Panc1 (cell line): ENCODE results near the gene ITPR2. TPM values are rescaled to one million over a fixed set of nuclear protein-coding genes. Genes with fewer than 3 reads are reported as not detected.
"Not testable (repeated sequence)": the region's sequence is repeated elsewhere in the genome, so short reads cannot be mapped to it uniquely, and the experiment has no call there.

Source experiments
- ATAC-seq: fragments of 200-7000 bp; cut with Tn5 transposase; 2 replicates; pipeline ENCODE4 v1.9.1; 2020; ENCODE audit warnings: mild to moderate bottlenecking, moderate library complexity
- BruUV-seq: library from RNA; stranded (reverse); fragments of 400-500 nt; replicated peaks from 2 replicates; lab custom pipeline; 2021; lab: Mats Ljungman, UMichigan
- CTCF ChIA-PET: fragments of 300-600 bp; sonication (Branson Sonifier 250); formaldehyde crosslinking; loops from one replicate; lab custom pipeline; 2022; ENCODE audit warnings: antibody characterized with exemption; lab: Charles Lee
- POLR2A ChIA-PET: fragments of 300-600 bp; sonication (Branson Sonifier 250); formaldehyde crosslinking; loops from one replicate; lab custom pipeline; 2022; ENCODE audit warnings: antibody characterized with exemption; lab: Charles Lee
- DNase-seq: peaks from one replicate; pipeline ENCODE4 v3.0.0-alpha.2; 2010; ENCODE audit warnings: low read depth, low spot score
- H3K27ac ChIP-seq: 2 replicates; pipeline ENCODE4 v1.5.1; 2011; ENCODE audit warnings: mild to moderate bottlenecking, low read length, inconsistent platforms
- H3K27me3 ChIP-seq: fragments of 200-500 bp; sonication (Bioruptor generic); 2 replicates; pipeline ENCODE4 v1.6.0; 2014; ENCODE audit warnings: low read length, inconsistent platforms; ENCODE audit not compliant: control insufficient read depth, insufficient read depth
- H3K36me3 ChIP-seq: fragments of 200-500 bp; sonication (Bioruptor generic); 2 replicates; pipeline ENCODE4 v1.5.1; 2014; ENCODE audit warnings: inconsistent platforms, mild to moderate bottlenecking, low read length, moderate library complexity; ENCODE audit not compliant: control insufficient read depth, insufficient read depth
- H3K4me1 ChIP-seq: 2 replicates; pipeline ENCODE4 v1.5.1; 2011; ENCODE audit warnings: inconsistent platforms, mild to moderate bottlenecking, low read length, moderate library complexity; ENCODE audit not compliant: control insufficient read depth, insufficient read depth
- H3K4me3 ChIP-seq, 2 experiments: 2 replicates each; pipeline ENCODE4 v1.5.1; 2011 to 2012; ENCODE audit warnings: low read depth in 2 of 2, low read length in 2 of 2, mild to moderate bottlenecking in 2 of 2, inconsistent platforms in 1 of 2, moderate library complexity in 1 of 2
- H3K9me3 ChIP-seq: fragments of 200-500 bp; sonication (Bioruptor generic); 2 replicates; pipeline ENCODE4 v1.5.1; 2014; ENCODE audit warnings: low read depth, mild to moderate bottlenecking, inconsistent platforms, low read length, moderate library complexity; ENCODE audit not compliant: control insufficient read depth, insufficient read depth
- CTCF ChIP-seq: fragments of 450-650 bp; IDR thresholded peaks from 2 replicates; pipeline ENCODE4 v1.5.1; 2017; ENCODE audit warnings: mild to moderate bottlenecking
- POLR2AphosphoS5 ChIP-seq: IDR thresholded peaks from 2 replicates; pipeline ENCODE4 v1.6.1; 2012; ENCODE audit warnings: mild to moderate bottlenecking, low read depth, low read length, moderate library complexity
- REST ChIP-seq, 2 experiments: IDR thresholded peaks; 2 replicates each; pipeline ENCODE4 v1.6.1; 2011 to 2012; ENCODE audit warnings: low read depth in 2 of 2, control low read depth in 1 of 2, low read length in 1 of 2, mild to moderate bottlenecking in 1 of 2, moderate library complexity in 1 of 2; ENCODE audit not compliant: insufficient read depth in 1 of 2
- SIN3A ChIP-seq: IDR thresholded peaks from 2 replicates; pipeline ENCODE4 v1.6.1; 2012; ENCODE audit warnings: low read depth, mild to moderate bottlenecking, low read length, moderate library complexity, borderline replicate concordance; ENCODE audit not compliant: insufficient read depth
- TCF7L2 ChIP-seq: IDR thresholded peaks from 2 replicates; pipeline ENCODE4 v1.6.1; 2011; ENCODE audit warnings: mild to moderate bottlenecking, low read depth, low read length, inconsistent platforms
- in situ Hi-C: cut with HindIII; loops from 2 replicates; pipeline ENCODE4 v1.10.0; 2016; ENCODE audit warnings: low sequenced_read_pairs, low pct_unique_long_range_greater_than_20kb
- intact Hi-C: fragments of 100-400 bp; cut with micrococcal nuclease; formaldehyde crosslinking; loops from one replicate; pipeline ENCODE4 v1.10.0; 2022; ENCODE audit not compliant: unreplicated experiment
- total RNA-seq: library from RNA; stranded (reverse); gene quantifications from one replicate; pipeline ENCODE4 v1.2.1, GENCODE V29; 2021; ENCODE audit not compliant: unreplicated experiment

Gene ITPR2
- total RNA-seq, 1 experiment from 2014 or later, result 41.8 TPM

- DNase-seq, intact Hi-C loops, POLR2A ChIA-PET, in situ Hi-C loops, H3K27me3 ChIP-seq, H3K36me3 ChIP-seq, H3K4me3 ChIP-seq, H3K27ac ChIP-seq, BruUV-seq, CTCF ChIA-PET, ATAC-seq, H3K4me1 ChIP-seq: not testable (repeated sequence)
- peaks cover 13% of the 10 kb centered on the region; the same call in 1 of the 2 replicates for H3K9me3 ChIP-seq
- peak; percentile 30 for TF ChIP-seq CTCF
Observed at GRCh38 chr12:26780656-26781055, 52.3 kb downstream of the ITPR2 start.

GRCh38 chr12:26778173-26778775 lies 54.7 kb downstream of the ITPR2 start:
- H3K27ac ChIP-seq, intact Hi-C loops, BruUV-seq, ATAC-seq, POLR2A ChIA-PET, CTCF ChIA-PET, DNase-seq, H3K27me3 ChIP-seq, in situ Hi-C loops, H3K4me1 ChIP-seq, H3K4me3 ChIP-seq, H3K36me3 ChIP-seq: not testable (repeated sequence)
- peaks cover 13% of the 10 kb centered on the region; the same call in 1 of the 2 replicates for H3K9me3 ChIP-seq

- no peak for ATAC-seq
- POLR2A ChIA-PET, result no interaction called here
- no peaks in the 10 kb centered on the region for H3K27me3 ChIP-seq
- H3K9me3 ChIP-seq, result peaks cover 13% of the 10 kb centered on the region; the same call in 1 of the 2 replicates
- no peak overlapping the region for H3K27ac ChIP-seq
- BruUV-seq, result no TSS peak
- no peak for DNase-seq
- intact Hi-C loops, result no loop called here
- TF ChIP-seq POLR2AphosphoS5, result no peak
- no peak for TF ChIP-seq CTCF
- no peak for TF ChIP-seq SIN3A
- no peak for TF ChIP-seq REST (IDR thresholded peaks at IDR 0.05; ENCODE audit: insufficient read depth in 1 of 2, low read depth in 2 of 2, low read length in 1 of 2)
- TF ChIP-seq TCF7L2, result no peak
- H3K4me3 ChIP-seq, result no peak overlapping the region
- CTCF ChIA-PET, result no interaction called here
- H3K36me3 ChIP-seq, result no peaks in the 10 kb centered on the region
- in situ Hi-C loops, result no loop called here
- H3K4me1 ChIP-seq, result no peaks in the 10 kb centered on the region
Observed at GRCh38 chr12:26777236-26777635, 55.8 kb downstream of the ITPR2 start.

- ATAC-seq, intact Hi-C loops, DNase-seq, BruUV-seq, H3K4me3 ChIP-seq, in situ Hi-C loops, H3K27ac ChIP-seq, H3K36me3 ChIP-seq, H3K27me3 ChIP-seq, CTCF ChIA-PET, H3K4me1 ChIP-seq: not testable (repeated sequence)
- POLR2A ChIA-PET, result interaction anchor here (0.6 kb wide), 1 partner anchor 492 kb away, joined by 3 read pairs; no protein-coding TSS in a partner anchor
- H3K9me3 ChIP-seq, result peaks cover 13% of the 10 kb centered on the region; the same call in 1 of the 2 replicates
Observed at GRCh38 chr12:26775991-26776390, 57.0 kb downstream of the ITPR2 start.
